ENCODE results near the gene CABP5. TPM values are rescaled to one million over a fixed set of nuclear protein-coding genes. Genes with fewer than 3 reads are reported as not detected.
"Not testable (repeated sequence)": the region's sequence is repeated elsewhere in the genome, so short reads cannot be mapped to it uniquely, and the experiment has no call there.

CABP5 gene
- total RNA-seq (2014; rRNA removed; shearing (Covaris generic)) (not detected in 2 replicates), total RNA-seq (2022) (not detected in 2 replicates), Bru-seq, nascent RNA (not detected), BruChase-seq, experiment 1, labeled RNA remaining after a 6-hour chase (not detected), BruChase-seq, experiment 2, labeled RNA remaining after a 2-hour chase (not detected)
- long read RNA-seq, result 0 reads

- H3K27ac ChIP-seq (ENCODE audit: low read depth, low read length, poor library complexity, severe bottlenecking), result no peak within 1 kb of the TSS
- CTCF ChIA-PET (ENCODE audit: unreplicated experiment), result no interaction called here
- no peaks in the 10 kb centered on the region for H3K9me2 ChIP-seq (ENCODE audit: insufficient read depth, low read length)
- no TSS peak for BruUV-seq (replicated peaks)
- no peaks in the 10 kb centered on the region for H3K79me2 ChIP-seq (ENCODE audit: insufficient read depth, low read depth, low read length)
- TF ChIP-seq CTCF (conservative IDR thresholded peaks at IDR 0.05; ENCODE audit: low read length), result no peak
- no peak within 1 kb of the TSS for H2AFZ ChIP-seq (ENCODE audit: low read length)
- H3K4me3 ChIP-seq (ENCODE audit: low read depth, low read length, poor library complexity, severe bottlenecking), result no peak within 1 kb of the TSS
- H3K36me3 ChIP-seq (ENCODE audit: insufficient read depth, low read length), result no peaks in the 10 kb centered on the region
- no peaks in the 10 kb centered on the region for H4K20me1 ChIP-seq (ENCODE audit: insufficient read depth, low read length)
- no peak for DNase-seq (ENCODE audit: low spot score)
- intact Hi-C loops (cut with micrococcal nuclease; ENCODE audit: unreplicated experiment), result no loop called here
- H3K4me2 ChIP-seq (ENCODE audit: low read length), result no peak within 1 kb of the TSS
- no peaks in the 10 kb centered on the region for H3K4me1 ChIP-seq (ENCODE audit: insufficient read depth, low read length, poor library complexity, severe bottlenecking)
- POLR2A ChIA-PET, result no interaction called here
- no peaks in the 10 kb centered on the region for H3K9me3 ChIP-seq (ENCODE audit: low read length)
Measured at GRCh38 chr19:48043675-48044258, at the start of gene CABP5. Gene CABP5 (minus strand): TSS chr19:48044079. CDS start chr19:48043922, 157 bp downstream.

- H3K27ac ChIP-seq (ENCODE audit: low read depth, low read length, poor library complexity, severe bottlenecking); H3K4me3 ChIP-seq (ENCODE audit: low read depth, low read length, poor library complexity, severe bottlenecking); H3K36me3 ChIP-seq (ENCODE audit: insufficient read depth, low read length); POLR2A ChIA-PET; CTCF ChIA-PET (ENCODE audit: unreplicated experiment); H3K9me2 ChIP-seq (ENCODE audit: insufficient read depth, low read length); intact Hi-C loops (cut with micrococcal nuclease; ENCODE audit: unreplicated experiment); H3K79me2 ChIP-seq (ENCODE audit: insufficient read depth, low read depth, low read length); H3K4me2 ChIP-seq (ENCODE audit: low read length); H2AFZ ChIP-seq (ENCODE audit: low read length); H3K4me1 ChIP-seq (ENCODE audit: insufficient read depth, low read length, poor library complexity, severe bottlenecking); H3K9me3 ChIP-seq (ENCODE audit: low read length); DNase-seq (ENCODE audit: low spot score); H4K20me1 ChIP-seq (ENCODE audit: insufficient read depth, low read length); BruUV-seq (replicated peaks): not testable (repeated sequence)
Measured at GRCh38 chr19:48091111-48091718, 47.3 kb upstream of the CABP5 start.

GRCh38 chr19:48090281-48090802 is 46.5 kb upstream of the CABP5 start:
- ChIA-PET CTCF (ENCODE audit: unreplicated experiment) (no interaction called here), POLR2A (no interaction called here)
- H3K4me1 ChIP-seq (ENCODE audit: insufficient read depth, low read length, poor library complexity, severe bottlenecking), result no peaks in the 10 kb centered on the region
- H3K36me3 ChIP-seq (ENCODE audit: insufficient read depth, low read length), result no peaks in the 10 kb centered on the region
- H3K79me2 ChIP-seq (ENCODE audit: insufficient read depth, low read depth, low read length), result no peaks in the 10 kb centered on the region
- TF ChIP-seq CTCF (conservative IDR thresholded peaks at IDR 0.05; ENCODE audit: low read length), result no peak
- no peak for TF ChIP-seq EZH2phosphoT487 (IDR thresholded peaks at IDR 0.05; ENCODE audit: borderline replicate concordance, low read depth, low read length)
- no peak for DNase-seq (ENCODE audit: low spot score)
- no peak overlapping the region for H3K4me2 ChIP-seq (ENCODE audit: low read length)
- intact Hi-C loops (cut with micrococcal nuclease; ENCODE audit: unreplicated experiment), result no loop called here
- H3K9me3 ChIP-seq (ENCODE audit: low read length), result no peaks in the 10 kb centered on the region
- no peak overlapping the region for H3K27ac ChIP-seq (ENCODE audit: low read depth, low read length, poor library complexity, severe bottlenecking)
- BruUV-seq (replicated peaks), result no TSS peak
- no peak overlapping the region for H2AFZ ChIP-seq (ENCODE audit: low read length)
- no peaks in the 10 kb centered on the region for H3K9me2 ChIP-seq (ENCODE audit: insufficient read depth, low read length)
- no peak overlapping the region for H3K4me3 ChIP-seq (ENCODE audit: low read depth, low read length, poor library complexity, severe bottlenecking)
- no peaks in the 10 kb centered on the region for H4K20me1 ChIP-seq (ENCODE audit: insufficient read depth, low read length)

DNA sequence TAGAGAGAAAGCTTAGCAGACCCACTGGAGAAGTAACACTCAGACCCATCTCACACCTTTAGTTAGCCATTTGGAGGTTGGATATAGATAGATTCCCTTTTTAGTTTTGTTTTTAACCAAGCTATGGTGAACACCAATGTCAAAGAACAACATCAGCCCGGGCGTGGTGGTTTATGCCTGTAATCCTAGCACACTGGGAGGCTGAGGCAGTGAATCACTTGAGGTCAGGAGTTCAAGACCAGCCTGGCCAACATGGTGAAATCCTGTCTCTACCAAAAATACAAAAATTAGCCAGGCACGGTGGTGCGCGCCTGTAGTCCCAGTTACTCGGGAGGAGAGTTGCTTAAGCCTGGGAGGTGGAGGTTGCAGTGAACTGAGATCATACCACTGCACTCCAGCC is 45.1 kb upstream of the CABP5 start:
- H3K9me2 ChIP-seq (ENCODE audit: insufficient read depth, low read length); H3K4me3 ChIP-seq (ENCODE audit: low read depth, low read length, poor library complexity, severe bottlenecking); CTCF ChIA-PET (ENCODE audit: unreplicated experiment); H3K4me2 ChIP-seq (ENCODE audit: low read length); intact Hi-C loops (cut with micrococcal nuclease; ENCODE audit: unreplicated experiment); H3K36me3 ChIP-seq (ENCODE audit: insufficient read depth, low read length); H3K4me1 ChIP-seq (ENCODE audit: insufficient read depth, low read length, poor library complexity, severe bottlenecking); H2AFZ ChIP-seq (ENCODE audit: low read length); H3K9me3 ChIP-seq (ENCODE audit: low read length); BruUV-seq (replicated peaks); POLR2A ChIA-PET; H3K27ac ChIP-seq (ENCODE audit: low read depth, low read length, poor library complexity, severe bottlenecking); H3K79me2 ChIP-seq (ENCODE audit: insufficient read depth, low read depth, low read length); DNase-seq (ENCODE audit: low spot score); H4K20me1 ChIP-seq (ENCODE audit: insufficient read depth, low read length): not testable (repeated sequence)
